ENCODE measurements around the gene RO60. TPM values are rescaled to one million over a fixed set of nuclear protein-coding genes. Genes with fewer than 3 reads are reported as not detected.
"Not testable (repeated sequence)": the region's sequence is repeated elsewhere in the genome, so short reads cannot be mapped to it uniquely, and the experiment has no call there.

RO60 gene
- total RNA-seq, 1 experiment from 2014 or later, result 63.6 TPM

- TF ChIP-seq, protein P1, sequence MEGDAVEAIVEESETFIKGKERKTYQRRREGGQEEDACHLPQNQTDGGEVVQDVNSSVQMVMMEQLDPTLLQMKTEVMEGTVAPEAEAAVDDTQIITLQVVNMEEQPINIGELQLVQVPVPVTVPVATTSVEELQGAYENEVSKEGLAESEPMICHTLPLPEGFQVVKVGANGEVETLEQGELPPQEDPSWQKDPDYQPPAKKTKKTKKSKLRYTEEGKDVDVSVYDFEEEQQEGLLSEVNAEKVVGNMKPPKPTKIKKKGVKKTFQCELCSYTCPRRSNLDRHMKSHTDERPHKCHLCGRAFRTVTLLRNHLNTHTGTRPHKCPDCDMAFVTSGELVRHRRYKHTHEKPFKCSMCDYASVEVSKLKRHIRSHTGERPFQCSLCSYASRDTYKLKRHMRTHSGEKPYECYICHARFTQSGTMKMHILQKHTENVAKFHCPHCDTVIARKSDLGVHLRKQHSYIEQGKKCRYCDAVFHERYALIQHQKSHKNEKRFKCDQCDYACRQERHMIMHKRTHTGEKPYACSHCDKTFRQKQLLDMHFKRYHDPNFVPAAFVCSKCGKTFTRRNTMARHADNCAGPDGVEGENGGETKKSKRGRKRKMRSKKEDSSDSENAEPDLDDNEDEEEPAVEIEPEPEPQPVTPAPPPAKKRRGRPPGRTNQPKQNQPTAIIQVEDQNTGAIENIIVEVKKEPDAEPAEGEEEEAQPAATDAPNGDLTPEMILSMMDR (IDR thresholded peaks at IDR 0.05; ENCODE audit: unreplicated experiment), result no peak
- intact Hi-C loops (cut with micrococcal nuclease; ENCODE audit: unreplicated experiment), result loop anchor here (5.0 kb wide), 1 partner anchor 418 kb away; no protein-coding TSS in a partner anchor
- H3K27me3 Mint-ChIP-seq (ENCODE audit: unreplicated experiment), result no peaks in the 10 kb centered on the region
- BruUV-seq (replicated peaks), result no TSS peak
- H3K27ac Mint-ChIP-seq (ENCODE audit: unreplicated experiment), result no peak overlapping the region
- H3K4me3 Mint-ChIP-seq (ENCODE audit: low read depth, unreplicated experiment), result no peak overlapping the region
- H3K4me1 Mint-ChIP-seq (ENCODE audit: low read depth, unreplicated experiment), result no peaks in the 10 kb centered on the region
- CTCF ChIA-PET, result interaction anchor here (1.1 to 1.2 kb wide), 2 partner anchors 11 to 556 kb away, joined by 3 read pairs; no protein-coding TSS in a partner anchor
- peaks cover 9% of the 10 kb centered on the region for H3K36me3 Mint-ChIP-seq (ENCODE audit: insufficient read depth, unreplicated experiment)
- no peaks in the 10 kb centered on the region for H3K9me3 Mint-ChIP-seq (ENCODE audit: low read depth, unreplicated experiment)
- no peak for DNase-seq
Observed at GRCh38 chr1:193030280-193030679, 29.1 kb upstream of the RO60 start.

GRCh38 chr1:193031431-193031830, 28.0 kb upstream of the RO60 start:
- TF ChIP-seq, protein P1 (IDR thresholded peaks at IDR 0.05; ENCODE audit: unreplicated experiment), result no peak
- DNase-seq, result no peak
- BruUV-seq (replicated peaks), result no TSS peak
- Mint-ChIP-seq H3K36me3 (ENCODE audit: insufficient read depth, unreplicated experiment) (peaks cover 4% of the 10 kb centered on the region), H3K9me3 (ENCODE audit: low read depth, unreplicated experiment) (no peaks in the 10 kb centered on the region), H3K4me1 (ENCODE audit: low read depth, unreplicated experiment) (peaks cover 10% of the 10 kb centered on the region), H3K27ac (ENCODE audit: unreplicated experiment) (no peak overlapping the region), H3K4me3 (ENCODE audit: low read depth, unreplicated experiment) (no peak overlapping the region), H3K27me3 (ENCODE audit: unreplicated experiment) (no peaks in the 10 kb centered on the region)
- CTCF ChIA-PET, result no interaction called here
- intact Hi-C loops (cut with micrococcal nuclease; ENCODE audit: unreplicated experiment), result loop anchor here (5.0 kb wide), 1 partner anchor 419 kb away; no protein-coding TSS in a partner anchor

DNA sequence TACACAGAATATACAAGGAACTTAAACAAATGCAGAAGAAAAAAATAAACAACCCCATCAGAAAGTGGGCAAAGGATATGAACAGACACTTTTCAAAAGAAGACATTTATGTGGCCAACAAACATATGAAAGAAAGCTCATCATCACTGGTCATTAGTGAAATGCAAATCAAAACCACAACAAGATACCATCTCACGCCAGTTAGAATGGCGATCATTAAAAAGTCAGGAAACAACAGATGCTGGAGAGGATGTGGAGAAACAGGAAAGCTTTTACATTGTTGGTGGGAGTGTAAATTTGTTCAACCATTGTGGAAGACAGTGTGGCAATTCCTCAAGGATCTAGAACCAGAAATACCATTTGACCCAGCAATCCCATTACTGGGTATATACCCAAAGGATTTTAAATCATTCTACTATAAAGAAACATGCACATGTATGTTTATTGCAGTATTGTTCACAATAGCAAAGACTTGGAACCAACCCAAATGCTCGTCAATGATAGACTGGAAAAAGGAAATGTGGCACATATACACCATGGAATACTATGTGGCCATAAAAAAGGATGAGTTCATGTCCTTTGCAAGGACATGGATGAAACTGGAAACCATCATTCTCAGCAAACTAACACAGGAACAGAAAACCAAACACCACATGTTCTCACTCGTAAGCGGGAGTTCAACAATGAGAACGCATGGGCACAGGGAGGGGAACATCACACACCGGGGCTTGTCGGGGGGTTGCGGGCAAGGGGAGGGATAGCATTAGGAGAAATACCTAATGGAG, 26.6 kb upstream of the RO60 start:
- CTCF ChIA-PET; BruUV-seq (replicated peaks); H3K4me3 Mint-ChIP-seq (ENCODE audit: low read depth, unreplicated experiment); H3K9me3 Mint-ChIP-seq (ENCODE audit: low read depth, unreplicated experiment); H3K27me3 Mint-ChIP-seq (ENCODE audit: unreplicated experiment); DNase-seq; H3K36me3 Mint-ChIP-seq (ENCODE audit: insufficient read depth, unreplicated experiment): not testable (repeated sequence)
- intact Hi-C loops (cut with micrococcal nuclease; ENCODE audit: unreplicated experiment), result loop anchor here (5.0 kb wide), 1 partner anchor 421 kb away; no protein-coding TSS in a partner anchor
- peaks cover 22% of the 10 kb centered on the region for H3K4me1 Mint-ChIP-seq (ENCODE audit: low read depth, unreplicated experiment)
- H3K27ac Mint-ChIP-seq (ENCODE audit: unreplicated experiment), result peak overlapping the region; percentile 39

GRCh38 chr1:193033610-193034009, 25.8 kb upstream of the RO60 start:
- TF ChIP-seq, protein P1 (IDR thresholded peaks at IDR 0.05; ENCODE audit: unreplicated experiment), result no peak
- Mint-ChIP-seq H3K36me3 (ENCODE audit: insufficient read depth, unreplicated experiment) (peaks cover 8% of the 10 kb centered on the region), H3K4me1 (ENCODE audit: low read depth, unreplicated experiment) (peaks cover 22% of the 10 kb centered on the region), H3K4me3 (ENCODE audit: low read depth, unreplicated experiment) (no peak overlapping the region), H3K27ac (ENCODE audit: unreplicated experiment) (peak overlapping the region; percentile 62), H3K27me3 (ENCODE audit: unreplicated experiment) (no peaks in the 10 kb centered on the region), H3K9me3 (ENCODE audit: low read depth, unreplicated experiment) (no peaks in the 10 kb centered on the region)
- BruUV-seq (replicated peaks), result no TSS peak
- intact Hi-C loops (cut with micrococcal nuclease; ENCODE audit: unreplicated experiment), result loop anchor here (5.0 kb wide), 1 partner anchor 421 kb away; no protein-coding TSS in a partner anchor
- CTCF ChIA-PET, result no interaction called here
- no peak for DNase-seq
